ENCODE measurements around the gene SELENOV. TPM values are rescaled to one million over a fixed set of nuclear protein-coding genes. Genes with fewer than 3 reads are reported as not detected.

Gene SELENOV
- polyA plus RNA-seq, 3 donors: not detected

DNA sequence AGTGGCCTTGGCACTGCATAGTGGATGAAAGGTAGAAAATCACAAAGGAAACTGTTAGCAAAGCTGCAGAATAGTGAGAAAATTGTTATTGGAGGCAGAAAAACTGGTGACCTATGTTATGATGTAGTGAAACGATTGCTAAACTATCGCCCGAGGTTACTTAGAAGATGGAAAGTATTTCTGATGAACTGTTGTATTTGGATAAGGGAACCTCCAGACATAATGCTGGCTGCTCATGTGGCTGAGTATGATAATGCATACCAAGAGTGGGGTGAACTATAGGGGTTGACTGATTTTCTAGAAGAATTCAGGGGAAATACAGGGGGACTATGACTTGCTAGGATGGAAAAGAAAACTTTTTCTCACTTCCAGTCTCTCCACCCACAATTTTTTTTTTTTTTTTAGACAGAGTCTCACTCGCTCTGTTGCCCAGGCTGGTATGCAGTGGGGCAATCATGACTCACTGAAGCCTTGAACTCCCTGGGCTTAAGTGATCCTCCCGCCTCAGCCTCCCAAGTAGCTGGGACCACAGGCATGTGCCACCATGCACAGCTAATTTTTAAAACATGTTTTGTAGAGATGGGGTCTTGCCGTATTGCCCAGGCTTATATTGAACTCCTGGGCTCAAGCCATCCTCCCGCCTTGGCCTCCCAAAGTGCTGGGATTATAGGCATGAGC, 29.4 kb downstream of the SELENOV start:
- H3K4me3 Mint-ChIP-seq: no peak overlapping the region
- H3K36me3 ChIP-seq (replicated peaks in 1 of 2; ENCODE audit: control insufficient read depth in 1 of 2, insufficient read depth in 2 of 2, low read length in 2 of 2): no peaks in the 10 kb centered on the region
- no peak overlapping the region for H3K9ac ChIP-seq (ENCODE audit: insufficient read depth, low read length, poor library complexity, severe bottlenecking)
- no peak overlapping the region for H3K4me2 ChIP-seq (replicated peaks; ENCODE audit: extremely low read depth, low read length, poor library complexity, severe bottlenecking)
- no peaks in the 10 kb centered on the region for H3K36me3 Mint-ChIP-seq
- WGBS (ENCODE audit: insufficient coverage): 98% methylated on average over 4 of the region's 7 CpGs
- no peak overlapping the region for H2AFZ ChIP-seq (ENCODE audit: insufficient read depth, low read depth, low read length, poor library complexity, severe bottlenecking)
- H3K4me3 ChIP-seq (replicated peaks in 1 of 3; ENCODE audit: low read depth in 2 of 3, low read length in 3 of 3): no peak overlapping the region
- no peak overlapping the region for H3K27ac ChIP-seq (ENCODE audit: low read depth in 1 of 2, low read length in 2 of 2)
- H3K9me3 ChIP-seq (replicated peaks in 1 of 2; ENCODE audit: control insufficient read depth in 1 of 2, insufficient read depth in 1 of 2, low read length in 2 of 2): no peaks in the 10 kb centered on the region
- H3K27me3 Mint-ChIP-seq (ENCODE audit: low read depth in 3 of 3): peaks cover 3 to 24% (median 17%) of the 10 kb centered on the region in 3 donors
- peaks cover 11% of the 10 kb centered on the region for H3K4me1 Mint-ChIP-seq
- no peak for DNase-seq
- TF ChIP-seq, protein P1, sequence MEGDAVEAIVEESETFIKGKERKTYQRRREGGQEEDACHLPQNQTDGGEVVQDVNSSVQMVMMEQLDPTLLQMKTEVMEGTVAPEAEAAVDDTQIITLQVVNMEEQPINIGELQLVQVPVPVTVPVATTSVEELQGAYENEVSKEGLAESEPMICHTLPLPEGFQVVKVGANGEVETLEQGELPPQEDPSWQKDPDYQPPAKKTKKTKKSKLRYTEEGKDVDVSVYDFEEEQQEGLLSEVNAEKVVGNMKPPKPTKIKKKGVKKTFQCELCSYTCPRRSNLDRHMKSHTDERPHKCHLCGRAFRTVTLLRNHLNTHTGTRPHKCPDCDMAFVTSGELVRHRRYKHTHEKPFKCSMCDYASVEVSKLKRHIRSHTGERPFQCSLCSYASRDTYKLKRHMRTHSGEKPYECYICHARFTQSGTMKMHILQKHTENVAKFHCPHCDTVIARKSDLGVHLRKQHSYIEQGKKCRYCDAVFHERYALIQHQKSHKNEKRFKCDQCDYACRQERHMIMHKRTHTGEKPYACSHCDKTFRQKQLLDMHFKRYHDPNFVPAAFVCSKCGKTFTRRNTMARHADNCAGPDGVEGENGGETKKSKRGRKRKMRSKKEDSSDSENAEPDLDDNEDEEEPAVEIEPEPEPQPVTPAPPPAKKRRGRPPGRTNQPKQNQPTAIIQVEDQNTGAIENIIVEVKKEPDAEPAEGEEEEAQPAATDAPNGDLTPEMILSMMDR (IDR thresholded peaks at IDR 0.05): no peak
- H3K4me1 ChIP-seq (ENCODE audit: control insufficient read depth in 1 of 2, insufficient read depth in 2 of 2, low read length in 2 of 2): peaks cover 5 to 6% of the 10 kb centered on the region in 2 donors
- no peaks in the 10 kb centered on the region for H4K20me1 ChIP-seq (ENCODE audit: insufficient read depth, low read length)
- no peaks in the 10 kb centered on the region for H3K27me3 ChIP-seq (ENCODE audit: control insufficient read depth in 2 of 2, insufficient read depth in 2 of 2, low read length in 2 of 2)
- H3K9me3 Mint-ChIP-seq: peaks cover 0 to 3% (median 0%) of the 10 kb centered on the region in 7 donors
- no peak overlapping the region for H3K27ac Mint-ChIP-seq
- H3K79me2 ChIP-seq (ENCODE audit: insufficient read depth, low read length): peaks cover under 1% of the 10 kb centered on the region
- intact Hi-C loops (cut with micrococcal nuclease): loop anchor here in 1 of 2 donors (5.0 kb wide), 1 partner anchor 417 kb away; the partner anchor contains the start of gene PAK4

DNA sequence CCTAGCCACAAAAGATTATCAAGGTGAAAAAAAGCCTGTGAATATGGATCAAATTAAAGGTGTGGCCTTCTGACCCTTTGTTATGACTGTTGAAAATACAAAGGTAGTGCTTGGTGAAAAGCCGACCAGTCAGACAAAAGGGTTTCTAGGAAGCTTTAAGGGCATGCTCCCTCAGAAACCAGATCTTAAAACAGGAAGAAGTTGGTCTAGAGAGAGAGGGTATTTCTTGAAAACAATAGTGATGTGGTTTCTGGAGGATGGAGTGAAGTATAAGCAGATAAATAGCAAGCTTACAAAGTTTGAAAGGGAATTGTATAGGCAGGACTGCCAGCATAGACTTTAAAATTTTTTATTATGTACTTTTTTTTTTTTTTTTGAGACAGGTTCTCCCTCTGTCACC, 30.0 kb downstream of the SELENOV start:
- H3K27ac ChIP-seq (ENCODE audit: low read depth in 1 of 2, low read length in 2 of 2): no peak overlapping the region
- no peaks in the 10 kb centered on the region for H3K27me3 ChIP-seq (ENCODE audit: control insufficient read depth in 2 of 2, insufficient read depth in 2 of 2, low read length in 2 of 2)
- Mint-ChIP-seq H3K9me3 (peaks cover 0 to 3% (median 0%) of the 10 kb centered on the region in 7 donors), H3K4me1 (peaks cover 10% of the 10 kb centered on the region), H3K27ac (no peak overlapping the region), H3K36me3 (no peaks in the 10 kb centered on the region), H3K27me3 (ENCODE audit: low read depth in 3 of 3) (peaks cover 5 to 24% (median 17%) of the 10 kb centered on the region in 3 donors), H3K4me3 (no peak overlapping the region)
- H3K79me2 ChIP-seq (ENCODE audit: insufficient read depth, low read length): no peaks in the 10 kb centered on the region
- no peak overlapping the region for H2AFZ ChIP-seq (ENCODE audit: insufficient read depth, low read depth, low read length, poor library complexity, severe bottlenecking)
- H3K4me1 ChIP-seq (ENCODE audit: control insufficient read depth in 1 of 2, insufficient read depth in 2 of 2, low read length in 2 of 2): peaks cover 5% of the 10 kb centered on the region in 2 donors
- no peaks in the 10 kb centered on the region for H3K36me3 ChIP-seq (replicated peaks in 1 of 2; ENCODE audit: control insufficient read depth in 1 of 2, insufficient read depth in 2 of 2, low read length in 2 of 2)
- no peaks in the 10 kb centered on the region for H4K20me1 ChIP-seq (ENCODE audit: insufficient read depth, low read length)
- H3K4me2 ChIP-seq (replicated peaks; ENCODE audit: extremely low read depth, low read length, poor library complexity, severe bottlenecking): no peak overlapping the region
- TF ChIP-seq, protein P1 (IDR thresholded peaks at IDR 0.05): no peak
- no peak overlapping the region for H3K4me3 ChIP-seq (replicated peaks in 1 of 3; ENCODE audit: low read depth in 2 of 3, low read length in 3 of 3)
- intact Hi-C loops (cut with micrococcal nuclease): loop anchor here in 1 of 2 donors (5.0 kb wide), 1 partner anchor 418 kb away; the partner anchor contains the start of gene PAK4
- 22% methylated on average over 1 of the region's 1 CpG for WGBS (ENCODE audit: insufficient coverage)
- no peak overlapping the region for H3K9ac ChIP-seq (ENCODE audit: insufficient read depth, low read length, poor library complexity, severe bottlenecking)
- no peak for DNase-seq
- no peaks in the 10 kb centered on the region for H3K9me3 ChIP-seq (replicated peaks in 1 of 2; ENCODE audit: control insufficient read depth in 1 of 2, insufficient read depth in 1 of 2, low read length in 2 of 2)
